C1 segment of cervical spinal cord (tissue), 14 donors: ENCODE measurements around the gene CDHR4.
"Not testable (repeated sequence)": the region's sequence is repeated elsewhere in the genome, so short reads cannot be mapped to it uniquely, and the experiment has no call there.

ENCODE experiments used
- DNase-seq, 14 donors: peaks; one replicate each; lab custom pipeline; 2025; lab: John Stamatoyannopoulos, UW

The CDHR4 gene

GRCh38 chr3:49781415-49782199 is 18.1 kb downstream of the CDHR4 start:
- no peak for DNase-seq

- not testable (repeated sequence) for DNase-seq
Measured at GRCh38 chr3:49780975-49781365, 18.7 kb downstream of the CDHR4 start.

- DNase-seq: no peak
Measured at GRCh38 chr3:49780080-49780974, 19.3 kb downstream of the CDHR4 start.

- no peak for DNase-seq
Measured at GRCh38 chr3:49779358-49780079, 20.2 kb downstream of the CDHR4 start.

- DNase-seq: not testable (repeated sequence)
Measured at GRCh38 chr3:49776101-49776500, 23.6 kb downstream of the CDHR4 start.

GRCh38 chr3:49775538-49775937 is 24.1 kb downstream of the CDHR4 start:
- peak in 9 of 14 donors; percentile 11 to 43 (median 22) for DNase-seq

GRCh38 chr3:49772703-49773102 is 27.0 kb downstream of the CDHR4 start:
- no peak for DNase-seq

GRCh38 chr3:49771340-49771938 is 28.2 kb downstream of the CDHR4 start:
- DNase-seq: no peak

- DNase-seq: no peak
Measured at GRCh38 chr3:49769926-49770325, 29.7 kb downstream of the CDHR4 start.

- no peak for DNase-seq
Measured at GRCh38 chr3:49769286-49769915, 30.3 kb downstream of the CDHR4 start.

- no peak for DNase-seq
Measured at GRCh38 chr3:49763981-49764380, 35.7 kb downstream of the CDHR4 start.

GRCh38 chr3:49761661-49762060 is 38.0 kb downstream of the CDHR4 start:
- no peak for DNase-seq

GRCh38 chr3:49759226-49759625 is 40.4 kb downstream of the CDHR4 start:
- no peak for DNase-seq

- no peak for DNase-seq
Measured at GRCh38 chr3:49757197-49757596, 42.5 kb downstream of the CDHR4 start.

GRCh38 chr3:49756036-49756435 is 43.6 kb downstream of the CDHR4 start:
- DNase-seq: peak in 1 of 14 donors; percentile 54

- no peak for DNase-seq
Measured at GRCh38 chr3:49754536-49754935, 45.1 kb downstream of the CDHR4 start.

GRCh38 chr3:49751501-49751900 is 48.2 kb downstream of the CDHR4 start:
- no peak for DNase-seq

- DNase-seq: no peak
Measured at GRCh38 chr3:49750056-49750455, 49.6 kb downstream of the CDHR4 start.

GRCh38 chr3:49748874-49749273 is 50.8 kb downstream of the CDHR4 start:
- not testable (repeated sequence) for DNase-seq

GRCh38 chr3:49747792-49748480 is 51.7 kb downstream of the CDHR4 start:
- no peak for DNase-seq
